Measurements from ENCODE around the gene ARHGAP10.

DNA sequence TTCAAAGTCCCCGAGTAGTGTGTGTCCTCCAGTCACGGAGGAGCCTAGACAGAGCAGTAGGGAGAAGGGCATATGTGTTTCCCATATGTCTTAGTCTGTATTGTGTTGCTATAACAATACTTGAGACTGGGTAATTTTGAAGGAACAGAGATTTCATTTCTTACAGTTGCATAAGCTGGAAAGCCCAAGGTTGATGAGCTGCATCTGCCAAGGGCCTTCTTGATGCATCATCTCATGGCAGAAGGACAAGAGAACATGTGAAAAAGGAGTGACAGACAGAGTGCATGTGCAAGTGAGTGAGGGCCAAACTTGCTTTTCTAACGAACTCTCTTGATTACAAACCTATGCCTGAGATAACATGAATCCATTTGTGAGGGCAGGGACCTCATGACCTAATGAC, 243.4 kb downstream of the ARHGAP10 start:
- no peak for TF ChIP-seq POLR2A (IDR thresholded peaks at IDR 0.05; ENCODE audit: low read length)
- no peak for TF ChIP-seq GATA1 (IDR thresholded peaks at IDR 0.05; ENCODE audit: low read depth, low read length)

All from erythroblast (primary cell).